ENCODE measurements around the gene GRM5. TPM values are rescaled to one million over a fixed set of nuclear protein-coding genes. Genes with fewer than 3 reads are reported as not detected.
"Not testable (repeated sequence)": the region's sequence is repeated elsewhere in the genome, so short reads cannot be mapped to it uniquely, and the experiment has no call there.

The GRM5 gene
- total and polyA plus RNA-seq, 2 donors (not counting 1 experiment from before 2014, with no cell fraction given): not detected

DNA sequence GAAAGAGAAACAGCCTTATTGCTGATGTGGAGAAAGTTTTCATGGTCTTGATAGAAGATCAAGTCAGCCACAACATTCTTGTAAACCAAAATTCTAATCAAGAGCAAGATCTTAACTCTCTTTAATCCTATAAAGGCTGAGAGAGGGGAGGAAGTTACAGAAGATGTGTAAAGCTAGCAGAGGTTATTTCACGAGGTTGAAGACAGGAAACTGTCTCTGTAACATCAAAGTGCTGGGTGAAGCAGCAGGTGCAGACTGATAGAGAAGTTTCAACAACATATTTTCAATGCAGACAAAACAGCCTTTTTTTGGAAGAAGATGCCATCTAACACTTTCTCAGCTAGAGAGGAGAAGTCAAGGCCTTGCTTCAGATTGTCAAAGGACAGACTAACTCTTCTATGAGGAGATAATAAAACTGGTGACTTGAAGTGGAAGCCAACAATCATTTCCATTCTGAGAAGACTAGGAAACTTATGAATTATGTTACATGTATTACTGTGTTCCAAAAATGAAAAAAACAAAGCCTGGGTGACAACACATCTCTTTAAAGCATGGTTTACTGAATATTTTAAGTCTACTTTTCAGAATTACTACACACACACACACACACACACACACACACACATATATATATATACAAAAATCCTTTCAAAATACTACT is 221.9 kb downstream of the GRM5 start:
- CTCF ChIA-PET; H3K27ac ChIP-seq (ENCODE audit: low read length in 2 of 2); H3K27ac Mint-ChIP-seq: not testable (repeated sequence)

DNA sequence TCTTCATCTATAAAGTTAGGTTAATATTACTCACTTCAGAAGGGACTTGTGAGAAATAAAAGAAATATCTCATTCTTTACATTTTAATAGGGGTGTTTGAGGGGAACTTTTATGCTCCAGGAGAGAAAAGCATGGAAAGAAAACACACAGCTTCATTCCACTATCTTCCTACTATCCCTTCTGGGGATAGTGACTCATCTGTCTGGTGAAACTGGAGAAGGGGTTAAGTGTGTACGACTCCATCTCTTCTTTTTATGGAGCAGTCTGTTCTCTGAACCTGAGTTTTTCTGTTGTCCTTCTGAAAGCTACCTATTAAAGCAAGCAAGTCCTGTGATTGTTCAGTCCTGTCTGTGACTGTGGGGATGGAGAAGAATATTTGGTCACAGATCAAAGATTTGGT is 227.6 kb downstream of the GRM5 start:
- H3K4me3 Mint-ChIP-seq; H3K79me2 ChIP-seq (ENCODE audit: control insufficient read depth, insufficient read depth, low read length); ATAC-seq (ENCODE audit: low read depth); H3K4me3 ChIP-seq (ENCODE audit: control extremely low read depth in 1 of 5, extremely low read depth in 1 of 5, insufficient read depth in 1 of 5, low read depth in 2 of 5, low read length in 4 of 5); H3K9me3 ChIP-seq (ENCODE audit: control extremely low read depth in 1 of 3, control insufficient read depth in 2 of 3, insufficient read depth in 1 of 3, low read length in 2 of 3); H4K20me1 ChIP-seq (ENCODE audit: control insufficient read depth, insufficient read depth, low read length, poor library complexity, severe bottlenecking); POLR2A ChIA-PET; H3K9me3 Mint-ChIP-seq (ENCODE audit: insufficient read depth); H3K4me2 ChIP-seq (replicated peaks; ENCODE audit: low read depth, low read length, poor library complexity, severe bottlenecking); intact Hi-C loops (cut with micrococcal nuclease); H3K27me3 ChIP-seq (replicated peaks in 1 of 4; ENCODE audit: control extremely low read depth in 1 of 4, control insufficient read depth in 3 of 4, insufficient read depth in 4 of 4, low read length in 3 of 4); H3K27ac Mint-ChIP-seq; H3K9ac ChIP-seq (ENCODE audit: low read length); H3K4me1 ChIP-seq (ENCODE audit: control insufficient read depth in 2 of 2, insufficient read depth in 2 of 2, low read length in 2 of 2); H3K27me3 Mint-ChIP-seq; CTCF ChIA-PET; DNase-seq; H2AFZ ChIP-seq (ENCODE audit: insufficient read depth, low read depth, low read length, poor library complexity, severe bottlenecking); H3K27ac ChIP-seq (ENCODE audit: low read length in 2 of 2); H3K36me3 ChIP-seq (replicated peaks in 1 of 2; ENCODE audit: control extremely low read depth in 1 of 2, control insufficient read depth in 1 of 2, extremely low read depth in 1 of 2, insufficient read depth in 2 of 2, low read length in 1 of 2); H3K4me1 Mint-ChIP-seq: not testable (repeated sequence)
- no CpG with 5 or more reads among the region's 1 CpG for WGBS (ENCODE audit: insufficient coverage)

More for the DNA sequence above, 221.9 kb downstream of the GRM5 start:
- H3K27me3 ChIP-seq (replicated peaks in 1 of 4; ENCODE audit: control extremely low read depth in 1 of 4, control insufficient read depth in 3 of 4, insufficient read depth in 4 of 4, low read length in 3 of 4); H3K9me3 Mint-ChIP-seq (ENCODE audit: insufficient read depth); H4K20me1 ChIP-seq (ENCODE audit: control insufficient read depth, insufficient read depth, low read length, poor library complexity, severe bottlenecking); ATAC-seq (ENCODE audit: low read depth); H3K79me2 ChIP-seq (ENCODE audit: control insufficient read depth, insufficient read depth, low read length); H3K36me3 ChIP-seq (replicated peaks in 1 of 2; ENCODE audit: control extremely low read depth in 1 of 2, control insufficient read depth in 1 of 2, extremely low read depth in 1 of 2, insufficient read depth in 2 of 2, low read length in 1 of 2); H3K4me1 Mint-ChIP-seq; H3K4me3 ChIP-seq (ENCODE audit: control extremely low read depth in 1 of 5, extremely low read depth in 1 of 5, insufficient read depth in 1 of 5, low read depth in 2 of 5, low read length in 4 of 5); POLR2A ChIA-PET; H3K4me1 ChIP-seq (ENCODE audit: control insufficient read depth in 2 of 2, insufficient read depth in 2 of 2, low read length in 2 of 2); H2AFZ ChIP-seq (ENCODE audit: insufficient read depth, low read depth, low read length, poor library complexity, severe bottlenecking); H3K4me2 ChIP-seq (replicated peaks; ENCODE audit: low read depth, low read length, poor library complexity, severe bottlenecking); DNase-seq; H3K27me3 Mint-ChIP-seq; H3K4me3 Mint-ChIP-seq; H3K9me3 ChIP-seq (ENCODE audit: control extremely low read depth in 1 of 3, control insufficient read depth in 2 of 3, insufficient read depth in 1 of 3, low read length in 2 of 3); H3K9ac ChIP-seq (ENCODE audit: low read length); intact Hi-C loops (cut with micrococcal nuclease): not testable (repeated sequence)
- WGBS (ENCODE audit: insufficient coverage): no CpG with 5 or more reads among the region's 1 CpG

DNA sequence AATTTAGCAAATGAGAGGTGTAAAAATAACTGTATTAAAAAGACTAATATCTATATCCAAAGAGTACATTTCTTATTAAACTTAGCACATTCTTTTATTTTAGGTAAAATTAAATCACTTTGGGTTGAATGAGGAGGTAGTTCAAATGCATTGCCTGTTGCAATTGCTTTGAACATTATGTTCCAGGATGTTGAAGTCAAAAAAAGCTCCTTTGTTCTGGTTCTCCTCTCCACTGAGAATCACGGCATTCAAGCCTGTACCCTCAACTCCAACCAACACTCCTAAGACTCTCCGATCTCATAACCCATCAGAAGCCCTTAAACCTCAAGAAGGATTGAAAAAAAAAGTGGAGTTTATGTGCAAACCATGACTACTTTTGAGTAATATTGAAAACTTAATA is 230.1 kb downstream of the GRM5 start:
- no CpG with 5 or more reads among the region's 2 CpGs for WGBS (ENCODE audit: insufficient coverage)
- H3K9ac ChIP-seq (ENCODE audit: low read length); H3K27me3 Mint-ChIP-seq; H3K27me3 ChIP-seq (replicated peaks in 1 of 4; ENCODE audit: control extremely low read depth in 1 of 4, control insufficient read depth in 3 of 4, insufficient read depth in 4 of 4, low read length in 3 of 4); CTCF ChIA-PET; intact Hi-C loops (cut with micrococcal nuclease); H3K27ac ChIP-seq (ENCODE audit: low read length in 2 of 2); DNase-seq; H3K4me1 Mint-ChIP-seq; H3K9me3 ChIP-seq (ENCODE audit: control extremely low read depth in 1 of 3, control insufficient read depth in 2 of 3, insufficient read depth in 1 of 3, low read length in 2 of 3); ATAC-seq (ENCODE audit: low read depth); POLR2A ChIA-PET; H4K20me1 ChIP-seq (ENCODE audit: control insufficient read depth, insufficient read depth, low read length, poor library complexity, severe bottlenecking); H2AFZ ChIP-seq (ENCODE audit: insufficient read depth, low read depth, low read length, poor library complexity, severe bottlenecking); H3K4me3 Mint-ChIP-seq; H3K4me1 ChIP-seq (ENCODE audit: control insufficient read depth in 2 of 2, insufficient read depth in 2 of 2, low read length in 2 of 2); H3K4me3 ChIP-seq (ENCODE audit: control extremely low read depth in 1 of 5, extremely low read depth in 1 of 5, insufficient read depth in 1 of 5, low read depth in 2 of 5, low read length in 4 of 5); H3K36me3 ChIP-seq (replicated peaks in 1 of 2; ENCODE audit: control extremely low read depth in 1 of 2, control insufficient read depth in 1 of 2, extremely low read depth in 1 of 2, insufficient read depth in 2 of 2, low read length in 1 of 2); H3K4me2 ChIP-seq (replicated peaks; ENCODE audit: low read depth, low read length, poor library complexity, severe bottlenecking); H3K79me2 ChIP-seq (ENCODE audit: control insufficient read depth, insufficient read depth, low read length); H3K27ac Mint-ChIP-seq; H3K9me3 Mint-ChIP-seq (ENCODE audit: insufficient read depth): not testable (repeated sequence)
